Activated CD8-positive, alpha-beta memory T cell treated with anti-CD3 and anti-CD28 coated beads, Interleukin-2, amount 50 U/mL, for 24 hours (primary cell): Measurements from ENCODE around the gene GABBR2.

Source experiments
- DNase-seq: peaks from one replicate; pipeline ENCODE4 v3.0.0-alpha.2; 2020; ENCODE audit errors: extremely low read depth

The GABBR2 gene

DNA sequence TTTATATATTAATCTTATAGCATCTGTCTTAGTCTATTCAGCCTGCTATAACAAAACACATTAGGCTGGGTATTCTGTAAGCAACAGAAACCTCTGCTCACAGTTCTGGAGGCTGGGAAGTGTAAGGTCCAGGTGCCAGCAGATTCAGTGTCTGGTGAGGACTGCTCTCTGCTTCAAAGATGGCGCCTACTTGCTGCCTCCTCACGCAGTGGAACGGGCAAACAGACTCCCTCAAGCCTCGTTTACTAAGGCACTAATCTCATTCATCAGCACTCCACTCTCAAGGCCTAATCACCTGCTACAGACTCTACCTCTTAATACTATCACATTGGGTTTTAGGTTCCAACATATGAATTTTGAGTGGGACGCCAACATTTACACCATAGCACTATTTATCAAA is 448.1 kb downstream of the GABBR2 start:
- DNase-seq, result no peak

DNA sequence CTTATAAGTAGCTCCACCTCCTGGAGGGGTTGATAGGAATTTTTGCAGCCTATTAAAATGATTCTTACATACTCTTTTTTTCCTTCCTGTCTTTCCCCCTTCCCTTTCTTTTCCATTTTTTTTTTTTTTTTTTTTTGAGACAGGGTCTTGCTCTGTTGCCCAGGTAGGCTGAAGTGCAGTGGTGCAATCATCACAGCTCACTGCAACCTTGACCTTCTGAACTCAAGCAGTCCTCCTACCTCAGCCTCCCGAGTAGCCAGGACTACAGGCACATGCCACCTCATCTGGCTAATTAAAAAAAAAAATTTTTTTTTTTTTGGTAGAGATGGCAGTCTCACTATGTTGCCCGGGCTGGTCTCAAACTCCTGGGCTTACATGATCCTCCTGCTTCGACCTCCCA is 448.9 kb downstream of the GABBR2 start:
- no peak for DNase-seq

DNA sequence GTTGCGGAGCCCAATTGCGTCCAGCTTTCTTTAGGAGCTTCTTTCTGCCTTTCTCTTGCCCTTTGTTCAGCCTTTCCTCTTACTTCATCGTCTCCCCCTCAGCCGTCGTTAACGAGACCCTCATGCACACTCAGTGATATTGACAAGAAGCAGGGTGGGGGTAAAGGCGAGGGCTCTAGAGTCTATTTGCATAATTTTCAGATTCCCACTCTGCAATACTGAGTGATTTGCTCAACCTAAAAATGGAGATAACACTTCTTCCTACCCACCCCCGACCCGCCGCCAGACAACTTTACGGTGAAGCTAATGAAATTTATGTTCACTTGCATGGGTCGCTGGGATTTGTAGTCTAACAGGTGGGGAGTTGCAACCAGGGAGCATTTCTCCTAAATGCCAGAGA is 452.0 kb downstream of the GABBR2 start:
- no peak for DNase-seq

DNA sequence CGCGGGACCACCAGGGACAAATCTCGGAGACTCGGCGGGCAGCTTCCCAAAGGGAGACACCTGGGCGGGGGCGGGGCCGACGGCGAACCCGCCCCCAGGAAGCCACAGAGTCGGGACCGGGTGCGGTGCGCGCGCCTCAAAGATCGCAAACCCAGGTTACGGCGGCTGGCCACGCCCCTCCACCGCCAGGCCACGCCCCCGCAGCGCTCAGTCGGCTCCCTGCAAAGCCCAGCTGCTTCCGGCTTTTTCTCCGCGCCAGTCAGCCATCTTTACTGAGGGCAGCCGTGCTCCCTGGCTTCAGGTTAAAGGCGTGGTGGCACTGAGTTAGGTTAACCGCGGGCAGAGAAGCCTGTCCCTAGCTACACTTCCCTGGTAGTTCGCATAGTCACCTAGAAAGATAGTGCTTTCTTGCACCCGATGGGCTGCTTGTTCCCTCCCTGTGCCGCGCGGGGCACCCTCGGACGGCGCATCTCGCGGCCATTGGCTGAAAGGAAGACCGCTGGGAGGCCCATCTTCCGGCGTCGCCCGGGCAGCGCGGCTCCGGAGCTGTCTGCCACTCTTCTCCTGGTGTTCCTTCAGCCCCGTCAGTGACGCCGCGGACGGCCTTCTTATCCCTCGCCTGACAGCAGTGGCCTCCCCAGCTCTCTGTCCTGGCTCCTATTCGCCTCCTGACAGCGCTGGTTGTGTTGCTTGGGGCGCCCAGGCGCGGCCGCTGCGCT is 453.0 kb downstream of the GABBR2 start, which contains the start of gene TBC1D2:
Gene TBC1D2, minus strand, starts transcription at position 72 of the 719 bp plus-strand sequence. CDS start 108 bp downstream, outside the sequence.
- peak; percentile 88 for DNase-seq

DNA sequence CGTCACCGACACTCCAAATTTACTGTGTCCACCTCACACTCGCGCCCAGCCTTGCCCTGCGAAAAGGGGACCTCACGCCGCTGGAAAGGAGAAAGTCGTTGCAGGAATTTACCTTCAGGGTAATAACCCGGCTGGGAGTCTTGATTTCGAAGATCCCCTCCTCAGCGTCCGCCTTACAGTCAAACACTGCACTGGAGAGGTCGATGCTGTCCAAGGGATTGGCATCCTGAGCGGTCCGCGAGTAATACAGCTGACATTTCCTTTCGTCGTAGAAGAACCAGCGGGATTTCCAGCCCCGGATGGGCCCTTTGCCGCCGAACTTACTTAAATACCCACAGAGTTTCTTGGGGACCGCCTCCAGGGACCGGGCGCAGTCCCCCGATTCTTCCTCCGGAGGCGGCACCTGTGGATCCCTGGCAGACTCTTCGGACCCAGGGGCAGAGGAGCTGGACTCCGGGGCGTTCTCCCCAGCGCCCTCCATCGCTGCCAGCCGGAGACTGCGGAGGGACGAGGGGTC is 453.6 kb downstream of the GABBR2 start:
- no peak for DNase-seq

DNA sequence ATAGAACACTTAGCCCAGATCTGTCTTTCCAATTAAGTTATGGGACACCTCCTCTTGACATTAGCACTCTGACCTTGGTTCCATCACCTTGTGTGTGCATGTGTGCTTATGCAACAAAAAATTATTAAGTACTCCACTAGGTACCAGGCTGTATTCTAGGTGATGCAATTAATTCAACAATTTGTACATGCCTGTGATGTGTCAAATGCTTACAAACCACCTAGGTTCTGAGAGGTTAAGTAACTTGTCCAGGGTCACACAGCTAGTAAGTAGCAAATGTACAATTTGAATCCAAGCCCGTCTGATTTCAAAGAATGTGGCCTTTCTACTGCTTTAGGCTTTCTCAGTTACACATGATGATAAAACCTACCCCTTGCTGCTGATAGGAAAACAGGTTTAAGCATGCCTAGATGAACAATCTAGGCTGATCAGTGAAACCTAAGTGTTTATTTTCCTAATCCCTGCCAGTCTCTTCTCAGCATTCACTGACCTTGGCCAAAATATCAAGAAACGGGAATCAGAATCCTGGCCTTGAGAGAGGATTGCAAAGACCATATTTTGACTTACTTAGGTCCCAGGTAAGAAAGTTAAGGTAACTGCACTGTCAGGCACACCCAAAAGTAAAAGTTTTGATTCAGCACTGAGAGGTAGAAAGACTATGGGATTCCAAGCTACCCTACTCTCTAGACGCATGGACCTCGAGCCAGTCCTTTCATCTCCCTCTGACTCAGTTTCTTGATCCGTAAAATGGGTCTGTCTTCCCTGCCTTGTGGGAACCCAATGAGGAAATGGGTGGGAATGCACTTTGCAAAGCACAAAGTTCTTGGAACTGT is 454.3 kb downstream of the GABBR2 start:
- DNase-seq, result no peak

DNA sequence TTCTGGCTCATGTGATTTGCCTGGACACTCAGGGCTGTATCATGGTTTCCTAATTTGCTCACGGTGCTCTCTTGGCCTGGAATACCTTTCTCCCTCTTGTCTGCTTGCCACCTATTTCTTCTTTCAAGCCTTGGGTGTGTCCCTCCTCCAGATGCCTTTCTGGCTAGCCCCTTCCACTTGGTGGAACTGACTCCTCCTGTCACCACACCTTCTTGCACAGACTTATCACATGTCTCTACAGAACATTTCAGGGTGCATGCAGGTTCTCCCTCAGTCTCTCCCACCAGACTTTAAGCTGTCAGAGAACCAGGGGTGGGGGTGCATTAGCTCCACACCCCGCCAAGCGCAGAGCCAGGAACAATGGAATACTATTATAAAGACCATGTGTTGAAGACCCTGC is 455.2 kb downstream of the GABBR2 start:
- no peak for DNase-seq

DNA sequence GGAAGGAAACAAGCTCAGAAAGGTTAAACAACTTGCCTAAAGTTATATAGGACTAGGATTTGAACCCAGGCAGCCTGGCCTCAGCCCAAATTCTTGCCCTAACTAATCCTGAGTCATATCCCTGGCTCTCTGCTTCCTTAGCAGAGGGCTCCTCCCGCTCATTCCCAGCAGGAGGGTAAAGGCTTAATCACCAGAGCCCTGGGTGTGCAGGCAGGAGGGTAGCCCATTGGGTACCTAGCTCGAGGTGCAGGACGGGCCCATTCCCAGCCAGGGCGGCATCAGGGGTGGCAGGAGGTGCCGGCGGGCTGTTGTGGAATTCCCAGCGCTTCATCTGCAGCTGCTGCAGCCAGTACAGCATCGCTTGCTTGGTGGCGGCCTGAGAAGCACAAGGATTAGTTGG is 457.2 kb downstream of the GABBR2 start:
- no peak for DNase-seq

DNA sequence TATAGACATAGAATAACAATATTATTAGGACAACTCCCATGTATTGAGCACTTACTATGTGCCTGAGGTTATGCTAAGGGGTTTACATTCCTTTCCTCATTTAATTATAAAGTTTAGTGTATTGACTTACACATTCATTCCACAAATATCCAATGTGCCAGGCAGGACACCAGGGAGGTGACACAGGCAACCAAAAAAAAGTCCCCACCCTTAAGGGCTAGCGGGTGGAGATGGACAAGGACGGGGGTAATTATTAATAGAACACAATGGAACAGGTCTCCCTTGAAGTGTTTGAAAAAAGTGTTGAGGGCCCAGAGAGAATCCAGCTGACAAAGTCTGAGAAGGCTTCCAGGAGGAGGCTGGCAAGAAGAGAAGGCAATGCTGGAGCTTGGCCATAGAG is 459.0 kb downstream of the GABBR2 start:
- no peak for DNase-seq

DNA sequence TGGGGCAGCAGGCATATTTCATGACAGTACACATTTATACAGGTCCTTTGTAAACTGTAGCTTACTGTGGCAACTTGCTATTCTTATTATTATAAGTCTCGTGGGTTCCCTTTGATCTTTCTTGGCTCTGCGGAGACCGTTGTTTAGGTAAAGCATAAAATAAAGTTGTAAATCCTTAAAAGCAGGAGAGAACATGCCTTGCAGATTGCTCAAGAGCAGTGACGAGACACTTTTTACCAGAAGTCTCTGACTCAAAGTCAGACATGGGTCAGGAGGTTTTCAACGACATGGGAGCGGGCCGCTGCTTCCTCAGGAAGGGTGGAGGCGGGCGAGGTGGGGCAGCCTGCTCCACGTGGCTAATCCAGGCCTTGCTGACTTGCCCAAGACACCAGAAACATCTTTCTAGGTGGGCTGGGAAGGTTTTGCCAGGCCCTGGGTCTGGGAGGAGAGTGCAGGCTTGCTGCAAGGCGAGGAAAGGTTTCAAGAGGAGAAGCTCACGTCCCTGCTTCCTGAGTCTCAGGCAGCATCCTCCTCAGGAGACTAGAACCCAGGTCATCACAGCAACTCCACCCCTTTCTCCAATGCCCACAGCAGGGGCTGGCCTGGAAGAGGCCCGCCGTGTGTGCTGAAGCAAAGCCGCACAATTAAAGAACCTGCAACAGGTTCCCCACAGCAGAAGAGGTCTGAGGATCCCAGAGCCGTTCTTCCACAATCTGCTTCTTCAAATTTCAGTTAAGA is 459.8 kb downstream of the GABBR2 start:
- no peak for DNase-seq

DNA sequence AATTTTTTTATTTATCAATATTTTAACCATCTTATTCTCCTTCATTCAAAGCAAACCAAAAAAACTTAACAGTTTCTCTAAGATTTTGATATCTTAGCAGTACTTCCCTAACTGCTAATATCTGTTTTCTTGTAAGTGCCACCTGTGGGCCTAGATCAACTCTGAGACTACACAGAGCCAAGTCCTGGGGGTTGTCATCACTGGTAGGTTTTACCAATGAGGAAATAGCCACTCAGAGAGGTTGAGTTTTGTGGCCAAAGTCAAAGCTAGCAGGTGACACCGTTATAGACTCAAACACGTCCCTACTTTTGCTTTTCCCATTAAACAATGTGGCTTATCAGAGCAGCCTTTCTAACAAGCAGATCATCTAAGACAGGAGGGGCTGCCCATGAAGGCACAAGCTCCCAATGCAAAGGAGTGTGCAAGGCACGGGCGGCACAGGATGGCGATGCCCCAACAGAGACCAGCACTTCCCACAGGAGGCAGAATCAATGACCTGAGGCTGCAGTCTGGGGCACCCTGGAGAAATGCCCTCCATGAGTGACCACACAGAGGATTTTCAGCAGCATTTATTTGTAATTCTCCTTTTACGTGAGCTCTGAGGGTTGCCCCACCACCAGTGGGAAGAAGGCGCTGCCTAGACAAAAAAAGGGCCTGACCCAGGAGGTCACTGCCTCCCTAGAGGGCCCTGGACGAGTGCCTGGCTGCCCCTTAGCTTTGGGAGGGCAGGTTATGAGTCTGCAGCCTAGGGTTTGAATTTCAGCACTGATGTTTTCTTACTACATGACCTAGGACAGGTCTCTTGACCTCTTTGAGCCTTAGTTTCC is 460.7 kb downstream of the GABBR2 start:
- DNase-seq, result no peak

DNA sequence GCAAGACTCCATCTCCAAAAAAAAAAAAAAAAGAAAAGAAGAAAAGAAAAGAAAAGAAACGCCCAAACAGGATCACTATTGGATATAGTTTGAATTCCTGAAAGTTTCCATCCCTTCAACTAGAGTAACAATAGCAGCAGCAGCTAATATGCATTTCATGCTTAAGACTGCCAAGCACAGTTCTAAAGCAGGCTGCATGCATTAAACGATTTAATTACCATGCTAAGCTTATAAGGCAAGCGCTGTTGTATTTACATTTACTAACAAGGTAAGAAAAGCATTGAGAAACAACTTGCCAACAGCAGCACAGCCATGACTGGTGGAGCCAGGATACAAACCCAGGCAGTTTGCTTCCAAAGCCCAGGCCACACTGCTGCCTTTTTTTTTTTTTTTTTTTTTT is 466.3 kb downstream of the GABBR2 start:
- no peak for DNase-seq

DNA sequence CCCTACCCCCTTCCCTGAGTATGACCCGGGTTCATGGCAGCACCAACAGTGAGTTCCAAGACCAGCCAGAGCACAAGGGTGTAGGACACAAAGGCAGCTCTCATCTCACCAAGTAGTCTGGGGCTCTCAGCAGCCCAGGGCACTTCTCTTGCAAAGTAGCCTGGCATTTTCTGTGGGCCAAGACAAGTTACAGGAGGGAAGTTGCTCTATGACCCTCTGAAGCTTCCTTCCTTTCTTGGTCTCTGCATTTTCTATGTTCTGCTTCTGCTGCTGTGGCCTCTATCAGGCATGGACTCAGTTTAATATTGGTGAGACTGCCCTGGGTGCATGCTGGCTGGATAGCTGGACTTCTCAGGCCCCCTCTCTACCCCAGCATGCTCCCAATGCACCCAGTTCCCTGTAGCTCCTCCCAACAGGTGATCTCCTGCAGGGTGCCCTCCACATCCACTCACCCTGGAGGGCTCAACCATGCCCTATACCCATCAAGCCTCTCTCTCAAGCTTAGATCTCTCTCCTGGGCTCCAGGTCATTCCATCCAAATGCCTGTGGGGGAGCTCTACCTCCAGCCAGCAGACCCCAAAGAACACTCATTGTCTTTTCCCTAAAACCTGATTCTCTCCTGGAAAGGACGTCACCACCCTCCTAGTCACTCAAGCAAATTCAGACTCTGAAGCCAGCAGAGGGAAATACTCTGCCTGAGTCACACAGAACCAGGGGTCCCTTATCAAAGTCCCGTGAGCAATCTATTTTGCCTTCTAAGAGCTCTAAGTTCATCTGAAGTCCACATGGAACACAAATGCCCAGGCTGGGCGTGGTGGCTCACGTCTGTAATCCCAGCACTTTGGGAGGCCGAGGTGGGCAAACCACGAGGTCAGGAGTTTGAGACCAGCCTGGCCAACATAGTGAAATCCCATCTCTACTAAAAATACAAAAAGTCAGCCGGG is 467.1 kb downstream of the GABBR2 start:
- DNase-seq, result no peak

DNA sequence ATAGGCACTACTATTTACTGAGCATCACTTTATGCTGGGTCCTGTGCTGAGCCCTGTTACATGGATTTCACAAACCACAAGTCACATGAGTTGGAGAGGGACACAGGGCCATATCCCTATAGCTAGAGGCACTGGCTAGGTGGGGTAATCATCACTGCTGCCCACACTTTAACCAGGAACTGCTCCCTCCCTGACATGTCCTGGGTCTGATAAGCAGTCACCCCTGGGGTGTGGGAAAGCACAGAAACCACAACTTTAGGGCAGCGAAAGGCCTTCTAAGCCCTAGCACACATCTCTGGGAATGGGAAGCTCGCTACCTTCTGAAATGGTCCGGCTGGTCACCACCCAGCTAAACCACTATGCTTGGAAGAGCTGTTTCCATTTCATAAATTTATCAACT is 468.3 kb downstream of the GABBR2 start:
- no peak for DNase-seq
